Measurements from ENCODE around the gene ERBB4. TPM values are rescaled to one million over a fixed set of nuclear protein-coding genes. Genes with fewer than 3 reads are reported as not detected.

ERBB4 gene
- total RNA-seq, 1 experiment from 2014 or later, result 40.6 TPM

DNA sequence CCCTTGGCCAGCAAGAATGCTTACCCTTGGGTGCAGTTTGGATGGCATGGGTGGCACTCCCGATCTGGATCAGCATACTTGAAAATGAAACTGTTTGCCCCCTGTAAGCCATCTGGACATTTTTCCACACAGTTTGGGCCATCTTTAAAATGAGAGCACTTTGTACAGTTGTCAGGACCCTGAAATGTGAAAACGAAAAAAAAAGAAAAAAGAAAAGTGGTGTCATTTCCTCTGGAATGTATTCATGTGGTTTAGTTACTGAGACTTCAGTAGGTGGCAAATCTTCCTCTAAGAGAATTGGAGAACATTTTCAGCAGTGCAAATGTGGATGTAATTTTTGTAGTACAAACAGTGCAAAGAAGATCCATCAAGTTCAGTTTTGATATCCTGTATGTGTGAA is 873.3 kb downstream of the ERBB4 start:
- DNase-seq (ENCODE audit: low spot score), result no peak
- intact Hi-C loops (cut with micrococcal nuclease; ENCODE audit: unreplicated experiment), result no loop called here
- H3K4me3 ChIP-seq (ENCODE audit: low read depth, low read length, poor library complexity, severe bottlenecking), result no peak overlapping the region
- no peaks in the 10 kb centered on the region for H3K36me3 ChIP-seq (ENCODE audit: insufficient read depth, low read length, poor library complexity, severe bottlenecking)
- no peaks in the 10 kb centered on the region for H3K9me3 ChIP-seq (ENCODE audit: low read depth, low read length, poor library complexity, severe bottlenecking)
- no TSS peak for BruUV-seq (replicated peaks)
- CTCF ChIA-PET, result no interaction called here
- H3K27ac ChIP-seq (ENCODE audit: low read depth, low read length, poor library complexity, severe bottlenecking), result no peak overlapping the region
- H3K27me3 ChIP-seq (replicated peaks; ENCODE audit: insufficient read depth, low read depth, low read length, poor library complexity), result no peaks in the 10 kb centered on the region
- no peak for TF ChIP-seq EZH2 (IDR thresholded peaks at IDR 0.05; ENCODE audit: borderline replicate concordance, low read depth, low read length, poor library complexity, severe bottlenecking)
- TF ChIP-seq, protein P1, sequence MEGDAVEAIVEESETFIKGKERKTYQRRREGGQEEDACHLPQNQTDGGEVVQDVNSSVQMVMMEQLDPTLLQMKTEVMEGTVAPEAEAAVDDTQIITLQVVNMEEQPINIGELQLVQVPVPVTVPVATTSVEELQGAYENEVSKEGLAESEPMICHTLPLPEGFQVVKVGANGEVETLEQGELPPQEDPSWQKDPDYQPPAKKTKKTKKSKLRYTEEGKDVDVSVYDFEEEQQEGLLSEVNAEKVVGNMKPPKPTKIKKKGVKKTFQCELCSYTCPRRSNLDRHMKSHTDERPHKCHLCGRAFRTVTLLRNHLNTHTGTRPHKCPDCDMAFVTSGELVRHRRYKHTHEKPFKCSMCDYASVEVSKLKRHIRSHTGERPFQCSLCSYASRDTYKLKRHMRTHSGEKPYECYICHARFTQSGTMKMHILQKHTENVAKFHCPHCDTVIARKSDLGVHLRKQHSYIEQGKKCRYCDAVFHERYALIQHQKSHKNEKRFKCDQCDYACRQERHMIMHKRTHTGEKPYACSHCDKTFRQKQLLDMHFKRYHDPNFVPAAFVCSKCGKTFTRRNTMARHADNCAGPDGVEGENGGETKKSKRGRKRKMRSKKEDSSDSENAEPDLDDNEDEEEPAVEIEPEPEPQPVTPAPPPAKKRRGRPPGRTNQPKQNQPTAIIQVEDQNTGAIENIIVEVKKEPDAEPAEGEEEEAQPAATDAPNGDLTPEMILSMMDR (conservative IDR thresholded peaks at IDR 0.05; ENCODE audit: low read depth, low read length), result no peak
- H3K4me1 ChIP-seq (ENCODE audit: insufficient read depth, low read length, poor library complexity, severe bottlenecking), result peaks cover 23% of the 10 kb centered on the region
- POLR2A ChIA-PET (ENCODE audit: low non-redundant PET), result no interaction called here

DNA sequence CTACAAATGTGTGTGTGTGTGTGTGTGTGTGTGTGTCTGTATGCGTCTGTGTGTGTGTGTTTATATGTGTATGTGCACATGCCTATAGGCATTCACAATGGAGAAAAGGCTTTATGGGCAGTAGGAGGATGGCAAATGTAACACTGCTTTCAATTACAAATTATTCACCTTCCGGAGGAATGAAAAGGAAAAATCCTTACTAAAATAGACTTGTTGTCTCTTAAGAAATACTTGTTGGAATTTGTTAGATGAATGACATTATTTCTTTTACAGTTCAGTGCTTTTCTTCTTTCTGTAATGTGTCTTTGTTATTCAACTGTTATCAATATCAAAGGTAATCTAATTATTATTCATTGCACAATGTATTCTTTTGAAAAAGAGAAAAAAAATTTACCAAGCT is 874.3 kb downstream of the ERBB4 start:
- ChIA-PET POLR2A (ENCODE audit: low non-redundant PET) (no interaction called here), CTCF (no interaction called here)
- no peaks in the 10 kb centered on the region for H3K36me3 ChIP-seq (ENCODE audit: insufficient read depth, low read length, poor library complexity, severe bottlenecking)
- H3K4me1 ChIP-seq (ENCODE audit: insufficient read depth, low read length, poor library complexity, severe bottlenecking), result peaks cover 23% of the 10 kb centered on the region
- H3K27me3 ChIP-seq (replicated peaks; ENCODE audit: insufficient read depth, low read depth, low read length, poor library complexity), result no peaks in the 10 kb centered on the region
- TF ChIP-seq, protein P1 (conservative IDR thresholded peaks at IDR 0.05; ENCODE audit: low read depth, low read length), result no peak
- no peaks in the 10 kb centered on the region for H3K9me3 ChIP-seq (ENCODE audit: low read depth, low read length, poor library complexity, severe bottlenecking)
- no peak overlapping the region for H3K4me3 ChIP-seq (ENCODE audit: low read depth, low read length, poor library complexity, severe bottlenecking)
- intact Hi-C loops (cut with micrococcal nuclease; ENCODE audit: unreplicated experiment), result no loop called here
- BruUV-seq (replicated peaks), result no TSS peak
- DNase-seq (ENCODE audit: low spot score), result no peak
- peak overlapping the region; percentile 47 for H3K27ac ChIP-seq (ENCODE audit: low read depth, low read length, poor library complexity, severe bottlenecking)

DNA sequence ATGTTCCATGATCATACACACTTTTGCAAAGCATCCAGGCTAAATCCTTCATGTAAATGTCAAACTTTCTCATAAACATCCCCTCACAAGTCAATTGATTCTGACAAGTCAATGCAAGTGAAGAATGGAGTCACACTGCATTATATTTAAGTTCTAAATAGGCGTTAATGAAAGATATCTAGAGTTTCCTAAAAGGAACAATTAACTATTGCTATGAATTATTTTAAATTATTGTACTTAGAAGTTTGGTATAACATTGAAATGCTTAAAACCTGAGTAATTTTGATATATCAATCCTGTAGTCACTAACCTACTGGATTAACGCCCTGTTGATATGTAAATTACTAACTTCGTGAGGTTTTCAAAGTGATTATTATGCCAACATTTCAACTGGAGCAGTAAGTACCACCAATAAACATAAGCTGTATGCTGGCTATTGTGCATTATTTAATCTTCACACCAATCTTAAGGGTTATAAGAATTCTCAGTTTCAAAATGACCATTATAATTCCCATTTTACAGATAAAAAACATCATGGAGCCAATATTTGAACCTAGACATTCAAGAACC is 884.3 kb downstream of the ERBB4 start:
- ChIA-PET POLR2A (ENCODE audit: low non-redundant PET) (no interaction called here), CTCF (no interaction called here)
- no peak for TF ChIP-seq EZH2 (IDR thresholded peaks at IDR 0.05; ENCODE audit: borderline replicate concordance, low read depth, low read length, poor library complexity, severe bottlenecking)
- TF ChIP-seq, protein P1 (conservative IDR thresholded peaks at IDR 0.05; ENCODE audit: low read depth, low read length), result no peak
- no TSS peak for BruUV-seq (replicated peaks)
- Histone ChIP-seq H3K27me3 (replicated peaks; ENCODE audit: insufficient read depth, low read depth, low read length, poor library complexity) (no peaks in the 10 kb centered on the region), H3K4me1 (ENCODE audit: insufficient read depth, low read length, poor library complexity, severe bottlenecking) (no peaks in the 10 kb centered on the region), H3K36me3 (ENCODE audit: insufficient read depth, low read length, poor library complexity, severe bottlenecking) (no peaks in the 10 kb centered on the region), H3K4me3 (ENCODE audit: low read depth, low read length, poor library complexity, severe bottlenecking) (no peak overlapping the region), H3K27ac (ENCODE audit: low read depth, low read length, poor library complexity, severe bottlenecking) (no peak overlapping the region), H3K9me3 (ENCODE audit: low read depth, low read length, poor library complexity, severe bottlenecking) (no peaks in the 10 kb centered on the region)
- no peak for DNase-seq (ENCODE audit: low spot score)
- intact Hi-C loops (cut with micrococcal nuclease; ENCODE audit: unreplicated experiment), result no loop called here
